Activated CD4-positive, alpha-beta T cell treated with anti-CD3 and anti-CD28 coated beads for 1 hour (primary cell): ENCODE measurements around the gene AP2A1.

Experiments
- DNase-seq: peaks from one replicate; pipeline ENCODE4 v3.0.0-alpha.2; 2020

Gene AP2A1

DNA sequence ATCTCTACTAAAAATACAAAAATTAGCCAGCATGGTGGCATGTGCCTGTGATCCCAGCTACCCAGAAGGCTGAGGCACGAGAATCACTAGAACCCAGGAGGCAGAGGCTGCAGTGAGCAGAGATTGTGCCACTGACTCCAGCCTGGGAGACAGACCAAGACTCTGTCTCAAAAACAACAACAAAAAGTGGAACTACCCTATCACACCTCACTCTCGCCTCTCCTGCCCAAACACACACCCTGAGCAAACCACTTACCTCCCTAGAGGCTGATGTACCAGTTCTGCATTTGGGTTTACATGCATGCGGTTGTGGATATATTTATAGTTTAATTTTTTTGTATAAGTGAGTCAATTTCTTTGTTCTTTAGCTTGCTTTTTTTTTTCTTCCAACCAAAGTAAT is 76.5 kb downstream of the AP2A1 start:
- no peak for DNase-seq

DNA sequence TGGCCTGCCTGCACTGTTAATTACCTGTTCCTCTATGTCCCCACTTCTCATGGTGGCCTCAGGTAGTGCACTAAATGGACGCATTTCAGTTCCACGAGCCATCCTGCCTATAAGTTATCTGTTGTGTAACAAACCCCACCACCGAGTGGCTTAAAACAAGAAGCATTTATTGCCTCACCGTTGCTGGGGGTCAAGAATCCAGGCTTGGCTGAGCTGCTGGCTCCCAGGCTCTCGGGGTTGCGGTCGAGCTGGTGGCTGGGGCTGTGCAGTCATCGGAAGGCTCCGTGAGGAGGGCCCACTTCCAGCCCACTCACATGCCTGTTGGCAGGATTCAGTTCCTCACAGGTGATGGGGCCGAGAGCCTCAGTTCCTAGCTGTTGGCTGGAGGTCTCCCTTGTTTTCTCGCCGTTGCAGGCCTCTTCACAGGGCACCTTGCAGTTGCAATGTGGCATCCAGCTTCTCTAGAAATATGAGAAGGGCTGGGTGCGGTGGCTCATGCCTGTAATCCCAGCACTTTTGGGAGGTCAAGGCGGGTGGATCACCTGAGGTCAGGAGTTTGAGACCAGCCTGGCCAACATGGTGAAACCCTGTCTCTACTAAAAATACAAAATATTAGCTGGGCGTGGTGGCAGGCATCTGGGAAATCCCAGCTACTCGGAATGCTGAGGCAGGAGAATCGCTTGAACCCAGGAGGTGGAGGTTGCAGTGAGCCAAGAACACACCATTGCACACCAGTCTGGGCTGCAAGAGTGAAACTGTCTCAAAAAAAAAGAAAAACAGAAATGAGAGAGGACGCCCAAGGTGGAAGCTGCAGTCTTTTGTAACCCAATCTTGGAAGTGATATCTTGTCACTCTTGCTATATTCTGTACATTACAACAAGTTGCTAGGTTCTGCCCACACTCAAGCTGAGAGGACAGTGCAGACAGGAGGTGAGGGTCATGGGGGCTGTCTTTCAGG is 77.6 kb downstream of the AP2A1 start:
- DNase-seq: no peak

DNA sequence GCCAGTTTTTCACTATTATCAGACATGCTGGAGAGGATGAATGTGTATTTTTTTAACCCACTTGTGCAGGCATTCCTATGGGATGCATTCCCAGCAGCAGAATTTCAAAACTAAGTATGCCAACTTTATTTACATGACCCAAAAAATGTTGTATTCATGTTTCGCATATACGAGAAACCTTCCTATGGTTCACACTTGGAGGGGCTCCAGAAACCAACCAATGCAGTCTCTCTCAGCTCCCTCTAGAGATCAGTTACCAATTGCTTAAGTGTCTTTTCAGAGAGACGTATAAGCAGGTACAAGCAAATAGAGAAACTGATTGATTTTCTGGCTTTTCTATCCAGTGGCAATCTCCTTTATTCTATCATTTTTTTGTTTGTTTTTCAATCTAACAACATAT is 78.6 kb downstream of the AP2A1 start:
- DNase-seq: no peak

- DNase-seq: no peak
Measured at GRCh38 chr19:49846408-49846807, 79.6 kb downstream of the AP2A1 start.

GRCh38 chr19:49847731-49848696 is 81.2 kb downstream of the AP2A1 start:
- no peak for DNase-seq

DNA sequence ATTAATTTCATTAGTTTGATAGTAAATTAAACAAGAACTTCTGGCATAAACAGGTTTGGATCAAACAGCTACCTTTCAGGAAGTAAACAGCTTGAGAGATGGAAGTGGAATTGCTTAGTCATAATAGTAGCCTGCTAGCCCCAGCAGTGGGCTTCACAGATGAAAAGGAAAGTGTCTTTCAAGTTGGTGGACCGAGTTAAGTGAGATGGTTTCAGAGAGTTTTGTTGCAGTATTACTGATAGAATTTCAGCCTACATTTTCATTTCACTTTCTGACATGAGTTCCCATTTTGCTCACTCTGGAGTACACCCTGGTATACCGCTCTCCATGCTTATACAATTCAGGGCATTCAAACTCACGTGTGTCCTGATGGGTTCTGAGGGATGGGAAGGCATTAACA is 82.1 kb downstream of the AP2A1 start:
- no peak for DNase-seq

DNA sequence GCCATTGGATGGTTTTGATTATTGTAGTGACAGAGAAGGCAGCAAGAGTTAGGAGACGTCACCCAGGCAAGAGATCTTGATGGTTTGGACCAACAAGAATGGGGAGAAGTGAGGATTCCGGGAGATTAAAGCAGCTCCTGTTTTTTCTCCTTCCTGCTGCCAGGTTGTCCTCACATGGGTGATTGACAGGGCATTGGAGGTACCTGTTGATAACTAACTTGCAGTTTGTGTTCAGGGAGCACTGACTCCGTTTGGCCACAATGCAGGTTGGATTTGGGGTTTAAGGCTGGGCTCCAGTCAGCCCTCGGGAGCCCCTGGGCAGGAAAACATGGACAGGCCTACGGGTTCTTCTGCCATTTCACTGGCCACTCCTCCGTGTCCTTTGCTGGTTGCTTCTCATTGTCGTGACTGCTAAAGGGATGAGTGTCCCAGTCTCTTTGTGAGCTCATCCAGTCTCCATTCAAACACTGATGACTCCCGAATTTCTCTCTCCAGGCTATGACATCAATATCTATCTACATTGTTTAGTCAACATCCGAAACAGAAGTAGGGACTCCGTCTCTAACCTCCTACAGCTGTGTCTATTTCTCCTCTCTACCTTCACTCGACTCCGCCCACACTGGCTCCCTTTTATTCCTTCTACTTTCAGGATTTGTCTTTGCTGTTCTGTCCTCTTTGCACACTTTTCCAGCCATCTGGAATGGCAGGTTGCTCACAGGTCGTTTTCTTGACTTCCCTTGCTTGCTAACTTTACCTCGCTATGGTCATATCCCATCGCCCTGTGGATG is 82.8 kb downstream of the AP2A1 start:
- no peak for DNase-seq

GRCh38 chr19:49850221-49850486 is 83.4 kb downstream of the AP2A1 start:
- no peak for DNase-seq

DNA sequence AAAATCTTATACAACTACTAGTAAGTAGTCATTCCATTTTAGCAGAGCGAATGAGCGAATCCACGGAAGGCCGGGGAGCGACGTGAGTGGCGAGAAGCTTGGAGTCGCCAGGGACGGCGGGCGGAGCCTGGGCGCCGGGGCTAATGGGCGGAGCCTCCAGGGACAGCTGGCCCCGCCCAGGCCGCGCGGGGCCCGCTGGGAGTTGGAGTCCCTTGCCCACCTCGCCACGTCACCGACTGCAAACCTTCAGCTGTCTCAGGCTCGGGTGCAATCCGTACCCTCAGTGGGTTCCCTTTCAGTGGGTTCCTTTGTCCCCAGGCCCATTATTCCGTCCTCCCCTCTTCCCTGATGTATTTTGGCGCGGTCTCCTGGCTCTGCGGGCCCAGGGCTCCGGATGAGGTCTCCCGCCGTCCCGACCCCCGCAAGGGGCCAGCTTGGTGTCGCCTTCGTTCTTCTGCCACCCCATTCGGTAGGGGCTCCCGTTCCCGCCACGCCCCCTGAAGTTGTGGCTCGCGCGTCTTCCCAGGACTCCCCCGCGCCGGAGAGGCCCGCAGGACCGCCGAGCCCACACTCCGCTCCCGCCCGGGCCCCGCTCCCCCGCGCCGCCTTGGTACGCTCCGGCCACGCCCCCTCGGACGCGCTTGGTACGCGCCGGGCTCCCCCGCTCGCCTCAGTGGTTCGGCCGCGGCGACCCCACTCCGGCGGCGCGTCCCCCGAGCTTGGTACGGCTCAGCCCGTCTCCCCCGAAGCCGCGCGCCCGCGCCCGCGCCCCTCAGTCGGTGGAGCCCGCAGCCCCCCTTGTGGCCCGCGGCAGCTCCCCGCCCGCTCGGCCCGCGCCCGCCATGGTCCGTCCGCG is 83.9 kb downstream of the AP2A1 start, which contains the start of gene PTOV1:
Gene PTOV1 (plus strand): TSS at position 673 of the 856 bp plus-strand sequence.
- DNase-seq: peak; percentile 81

- DNase-seq: no peak
Measured at GRCh38 chr19:49851456-49852259, 84.9 kb downstream of the AP2A1 start.

DNA sequence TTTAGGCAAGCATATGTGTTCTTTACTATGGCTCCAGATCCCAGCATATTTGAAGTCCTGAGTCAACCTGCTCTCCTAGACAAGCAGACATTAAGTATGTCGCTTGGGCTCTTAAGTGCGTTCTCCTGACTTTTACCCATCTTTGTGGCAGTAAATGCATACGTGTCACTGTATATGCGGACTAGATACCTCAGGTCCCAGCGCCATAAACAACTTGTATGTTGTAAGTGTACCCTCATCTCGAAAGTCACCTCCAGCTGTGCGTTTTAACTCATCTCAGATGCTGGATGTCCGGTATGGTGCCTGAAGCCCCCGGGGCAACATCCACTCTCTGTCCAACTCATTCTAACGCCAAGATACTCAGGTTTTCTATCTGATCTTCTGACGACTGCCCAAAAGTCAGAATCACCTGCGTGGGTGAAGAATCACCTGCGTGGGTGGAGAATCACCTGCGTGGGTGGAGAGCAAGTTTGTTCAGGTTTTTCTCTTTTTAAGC is 85.9 kb downstream of the AP2A1 start:
- no peak for DNase-seq

DNA sequence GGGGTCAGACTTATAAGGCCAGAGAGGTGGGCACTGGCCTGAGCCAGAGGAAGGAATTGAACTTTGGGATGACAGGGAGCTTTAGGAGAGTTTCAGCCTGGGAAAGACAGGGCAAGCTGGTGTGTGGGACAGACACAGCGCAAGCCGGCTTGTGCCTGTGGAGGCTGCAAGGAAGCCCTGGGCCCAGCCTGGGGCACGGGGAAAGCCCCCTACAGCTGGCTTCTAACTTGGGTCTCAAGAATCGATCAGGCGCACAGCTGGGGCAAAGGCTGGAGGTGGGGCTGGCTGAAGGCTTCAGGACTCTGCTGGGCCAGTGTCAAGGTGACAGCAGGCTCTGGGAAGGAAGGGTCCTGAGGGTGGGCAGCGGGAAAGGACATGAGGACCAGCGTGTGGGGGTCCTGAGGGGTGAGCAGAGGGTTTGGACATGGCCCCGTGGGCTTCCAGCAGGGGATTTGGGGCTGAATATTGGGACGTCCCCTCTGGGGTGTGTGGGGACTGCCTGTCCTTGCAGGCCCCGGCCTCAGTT is 87.1 kb downstream of the AP2A1 start:
- DNase-seq: no peak

DNA sequence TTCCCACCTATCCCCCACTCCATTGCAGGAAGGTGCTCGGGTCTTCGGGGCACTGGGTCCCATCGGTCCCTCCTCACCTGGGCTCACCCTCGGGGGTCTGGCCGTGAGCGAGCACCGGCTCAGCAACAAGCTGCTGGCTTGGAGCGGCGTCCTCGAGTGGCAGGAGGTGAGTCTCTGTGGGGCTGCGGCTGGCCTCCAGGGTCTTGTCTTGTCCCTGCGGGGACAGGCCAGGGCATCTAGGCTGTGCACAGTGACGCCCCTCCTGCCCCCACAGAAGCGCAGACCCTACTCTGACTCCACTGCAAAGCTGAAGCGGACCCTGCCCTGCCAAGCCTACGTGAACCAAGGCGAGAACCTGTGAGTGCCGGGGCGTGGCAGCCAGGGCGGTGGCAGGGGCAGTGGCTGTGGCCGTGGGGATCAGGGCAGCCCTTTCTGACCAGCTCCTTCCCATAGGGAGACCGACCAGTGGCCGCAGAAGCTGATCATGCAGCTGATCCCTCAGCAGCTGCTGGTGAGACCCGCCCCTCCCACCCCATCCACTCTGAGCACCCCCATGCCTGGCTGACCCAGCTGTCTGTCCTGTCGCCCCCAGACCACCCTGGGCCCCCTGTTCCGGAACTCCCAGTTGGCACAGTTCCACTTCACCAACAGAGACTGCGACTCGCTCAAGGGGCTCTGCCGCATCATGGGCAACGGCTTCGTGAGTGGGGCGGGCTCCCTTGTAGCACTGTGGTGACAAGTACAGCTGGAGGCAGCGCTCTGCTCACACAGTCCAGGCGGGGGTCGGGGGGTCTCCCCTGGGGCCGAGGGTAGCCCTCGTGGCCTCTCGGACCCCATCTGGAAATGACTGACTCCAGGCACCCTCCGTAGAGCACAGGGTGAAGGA is 87.8 kb downstream of the AP2A1 start:
- DNase-seq: no peak

DNA sequence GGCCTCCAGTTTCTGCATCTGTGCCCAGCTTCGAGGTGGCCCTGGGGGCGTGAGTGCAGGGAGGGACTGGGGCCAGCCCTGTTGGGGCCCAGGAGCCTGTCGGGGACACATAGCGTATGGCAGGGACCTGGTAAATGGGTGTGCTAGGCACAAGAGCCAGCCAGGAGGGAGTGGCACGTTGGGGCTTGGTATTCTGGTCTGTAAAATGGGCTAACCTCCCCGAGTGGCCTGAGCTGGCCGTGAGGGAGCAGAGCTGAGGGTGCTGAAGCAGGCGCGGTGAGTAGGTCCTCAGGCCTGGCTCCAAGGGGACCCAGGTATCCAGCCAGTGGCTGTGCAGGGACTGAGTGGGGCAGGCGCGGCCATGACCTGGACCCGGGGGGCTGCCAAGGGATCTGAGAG is 88.5 kb downstream of the AP2A1 start:
- no peak for DNase-seq

GRCh38 chr19:49855676-49856573 is 89.1 kb downstream of the AP2A1 start:
- DNase-seq: no peak

GRCh38 chr19:49856574-49857021 is 89.8 kb downstream of the AP2A1 start:
- DNase-seq: no peak
